ENCODE data around the gene ANO9.
"Not testable (repeated sequence)": the region's sequence is repeated elsewhere in the genome, so short reads cannot be mapped to it uniquely, and the experiment has no call there.

Gene ANO9

DNA sequence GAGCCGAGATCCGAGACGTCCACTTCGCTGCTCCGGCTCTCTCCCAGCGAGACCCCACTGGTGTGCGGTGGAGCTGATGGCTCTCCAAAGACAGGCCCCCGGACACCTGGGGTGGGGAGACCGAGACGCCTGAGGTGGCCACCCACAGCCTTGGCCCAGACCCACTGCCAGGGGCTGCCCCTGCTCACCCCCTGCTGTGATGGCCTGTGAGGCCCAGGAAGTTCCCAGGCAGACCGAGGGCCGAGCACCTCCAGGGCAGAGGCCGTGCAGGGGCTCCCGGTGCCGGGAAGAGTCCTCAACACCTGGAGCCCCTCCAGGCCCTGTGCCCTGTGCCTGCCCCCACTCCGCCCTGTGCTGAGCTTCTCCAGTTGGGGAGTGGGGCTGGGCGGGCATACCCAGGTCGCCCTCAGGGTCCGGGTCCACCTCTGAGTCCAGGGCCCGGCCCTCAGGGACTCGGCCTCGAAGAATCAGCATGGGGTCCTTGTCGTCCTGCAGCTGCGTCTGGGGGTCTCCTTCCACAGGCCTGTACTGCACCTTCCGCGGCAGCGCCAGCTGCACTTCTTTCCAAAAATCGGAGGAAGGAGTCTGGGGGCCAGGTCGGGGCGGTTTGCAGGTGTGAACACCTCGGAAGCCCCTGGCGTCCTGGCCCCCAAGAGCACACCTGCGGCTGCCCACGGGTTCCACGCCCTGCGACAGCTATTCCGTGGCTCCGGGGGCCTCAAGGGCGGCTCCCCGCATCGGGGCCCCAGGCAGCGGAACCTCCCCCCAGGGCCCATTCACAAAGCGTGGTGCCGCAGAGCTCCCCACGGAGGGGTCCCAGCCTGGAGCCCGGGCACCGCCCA, 35.6 kb downstream of the ANO9 start:
- Histone ChIP-seq H3K27ac (ENCODE audit: insufficient read depth in 1 of 2, low read depth in 1 of 2, low read length in 2 of 2, poor library complexity in 1 of 2, severe bottlenecking in 2 of 2) (no peak overlapping the region), H3K4me1 (ENCODE audit: control extremely low read depth in 1 of 4, control insufficient read depth in 4 of 4, insufficient read depth in 4 of 4, low read length in 3 of 4) (peaks cover 0 to 20% (median 14%) of the 10 kb centered on the region in 4 experiments), H3K27me3 (replicated peaks in 2 of 5; ENCODE audit: control insufficient read depth in 4 of 5, insufficient read depth in 5 of 5, low read length in 4 of 5) (peaks cover 0 to 11% (median 0%) of the 10 kb centered on the region in 5 experiments), H3K36me3 (ENCODE audit: control insufficient read depth in 4 of 4, insufficient read depth in 4 of 4, low read length in 3 of 4) (peaks cover 0 to 9% (median 4%) of the 10 kb centered on the region in 4 experiments), H3K4me3 (ENCODE audit: control insufficient read depth in 1 of 7, extremely low read depth in 1 of 7, insufficient read depth in 4 of 7, low read depth in 2 of 7, low read length in 6 of 7) (peak overlapping the region in 5 of 7 experiments; percentile 19 to 59 (median 46)), H3K9me3 (ENCODE audit: control extremely low read depth in 1 of 5, control insufficient read depth in 4 of 5, insufficient read depth in 2 of 5, low read depth in 1 of 5, low read length in 4 of 5) (no peaks in the 10 kb centered on the region)
- 85% methylated on average over 38 of the region's 47 CpGs for WGBS (ENCODE audit: insufficient coverage)
- no peak for DNase-seq
- ChIA-PET POLR2A (interaction anchor here (0.7 to 2.3 kb wide), 4 partner anchors 10 to 45 kb away, joined by 4 to 8 read pairs (median 6); partner anchors contain the start of gene PTDSS2), CTCF (interaction anchor here (0.7 to 4.5 kb wide), 8 partner anchors 7 to 110 kb away, joined by 3 to 46 read pairs (median 4); partner anchors contain the start of genes PTDSS2 and SIGIRR)

DNA sequence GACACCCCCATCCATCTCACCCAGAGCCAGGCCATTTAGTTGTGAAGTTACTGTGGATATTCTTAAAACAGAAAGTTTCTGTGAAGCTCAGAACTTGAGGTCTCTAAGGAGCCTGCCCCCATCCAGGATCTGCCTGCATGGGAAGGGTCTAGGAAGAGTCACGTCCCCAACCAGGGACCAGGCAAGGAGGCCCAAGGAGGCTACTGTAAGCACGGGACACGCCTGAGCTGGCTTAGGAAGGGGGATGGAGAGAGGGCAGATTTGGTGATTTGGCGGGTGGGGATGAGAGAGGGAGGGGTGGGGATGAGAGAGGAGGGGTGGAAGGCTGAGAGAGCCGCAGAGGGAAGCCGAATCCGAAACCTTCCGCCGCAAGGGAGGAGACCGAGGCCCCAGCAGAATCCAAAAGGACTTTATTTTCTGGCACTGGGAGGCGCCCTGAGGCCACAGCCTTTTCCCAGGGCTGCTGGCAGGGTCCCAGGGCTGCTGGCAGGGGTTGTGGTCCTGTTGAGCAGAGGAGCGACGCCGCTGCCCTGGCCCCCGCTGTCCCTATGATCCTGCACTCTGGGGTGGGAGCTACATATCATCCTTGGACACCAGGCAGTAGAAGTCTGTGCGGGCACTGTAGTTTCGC, 36.4 kb downstream of the ANO9 start:
- CTCF ChIA-PET = interaction anchor here (1.1 to 4.5 kb wide), 4 partner anchors 9 to 111 kb away, joined by 3 to 46 read pairs (median 10); partner anchors contain the start of genes PTDSS2 and SIGIRR
- no peak for DNase-seq
- Histone ChIP-seq H3K27ac (ENCODE audit: insufficient read depth in 1 of 2, low read depth in 1 of 2, low read length in 2 of 2, poor library complexity in 1 of 2, severe bottlenecking in 2 of 2) (no peak overlapping the region), H3K9me3 (ENCODE audit: control extremely low read depth in 1 of 5, control insufficient read depth in 4 of 5, insufficient read depth in 2 of 5, low read depth in 1 of 5, low read length in 4 of 5) (no peaks in the 10 kb centered on the region), H3K4me3 (ENCODE audit: control insufficient read depth in 1 of 7, extremely low read depth in 1 of 7, insufficient read depth in 4 of 7, low read depth in 2 of 7, low read length in 6 of 7) (no peak overlapping the region), H3K4me1 (ENCODE audit: control extremely low read depth in 1 of 4, control insufficient read depth in 4 of 4, insufficient read depth in 4 of 4, low read length in 3 of 4) (peaks cover 0 to 20% (median 14%) of the 10 kb centered on the region in 4 experiments), H3K27me3 (replicated peaks in 2 of 5; ENCODE audit: control insufficient read depth in 4 of 5, insufficient read depth in 5 of 5, low read length in 4 of 5) (peaks cover 0 to 11% (median 0%) of the 10 kb centered on the region in 5 experiments), H3K36me3 (ENCODE audit: control insufficient read depth in 4 of 4, insufficient read depth in 4 of 4, low read length in 3 of 4) (peaks cover 0 to 9% (median 4%) of the 10 kb centered on the region in 4 experiments)
- POLR2A ChIA-PET = interaction anchor here (2.3 kb wide), 1 partner anchor 11 kb away, joined by 8 read pairs; no protein-coding TSS in a partner anchor
- 94% methylated on average over 17 of the region's 17 CpGs for WGBS (ENCODE audit: insufficient coverage)

DNA sequence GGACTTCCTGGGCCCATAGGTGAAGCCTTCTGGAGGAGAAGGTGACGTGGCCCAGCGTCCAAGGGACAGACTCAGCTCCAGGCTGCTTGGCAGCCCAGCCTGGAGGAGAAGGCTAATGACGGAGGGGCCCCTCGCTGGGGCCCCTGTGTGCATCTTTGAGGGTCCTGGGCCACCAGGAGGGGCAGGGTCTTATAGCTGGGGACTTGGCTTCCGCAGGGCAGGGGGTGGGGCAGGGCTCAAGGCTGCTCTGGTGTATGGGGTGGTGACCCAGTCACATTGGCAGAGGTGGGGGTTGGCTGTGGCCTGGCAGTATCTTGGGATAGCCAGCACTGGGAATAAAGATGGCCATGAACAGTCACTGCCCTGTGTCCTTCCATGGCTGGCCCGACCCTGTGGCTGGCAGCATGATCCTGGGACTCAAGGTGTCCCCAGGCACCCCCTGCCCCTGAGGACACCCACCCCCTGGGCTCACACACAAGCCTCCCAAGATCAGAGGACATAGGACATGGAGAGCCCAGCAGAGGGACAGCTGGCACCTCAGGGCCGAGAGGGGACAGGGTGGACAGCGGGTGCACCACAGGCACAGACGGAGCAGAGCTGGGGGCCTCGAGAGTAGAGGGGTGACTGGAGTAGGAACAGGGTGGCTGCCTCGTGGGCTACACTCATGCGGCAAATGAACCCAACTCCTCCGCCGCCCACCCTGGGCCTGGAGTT, 37.1 kb downstream of the ANO9 start:
- peaks cover 0 to 17% (median 0%) of the 10 kb centered on the region in 5 experiments for H3K27me3 ChIP-seq (replicated peaks in 2 of 5; ENCODE audit: control insufficient read depth in 4 of 5, insufficient read depth in 5 of 5, low read length in 4 of 5)
- no peak overlapping the region for H3K27ac ChIP-seq (ENCODE audit: insufficient read depth in 1 of 2, low read depth in 1 of 2, low read length in 2 of 2, poor library complexity in 1 of 2, severe bottlenecking in 2 of 2)
- CTCF ChIA-PET = interaction anchor here (1.1 to 4.5 kb wide), 3 partner anchors 8 to 112 kb away, joined by 3 to 46 read pairs (median 15); partner anchors contain the start of gene PTDSS2
- no peak for DNase-seq
- H3K36me3 ChIP-seq (ENCODE audit: control insufficient read depth in 4 of 4, insufficient read depth in 4 of 4, low read length in 3 of 4) = peaks cover 0 to 9% (median 3%) of the 10 kb centered on the region in 4 experiments
- no peak overlapping the region for H3K4me3 ChIP-seq (ENCODE audit: control insufficient read depth in 1 of 7, extremely low read depth in 1 of 7, insufficient read depth in 4 of 7, low read depth in 2 of 7, low read length in 6 of 7)
- POLR2A ChIA-PET = no interaction called here
- WGBS (ENCODE audit: insufficient coverage) = 100% methylated on average over 9 of the region's 14 CpGs
- peaks cover 0 to 20% (median 14%) of the 10 kb centered on the region in 4 experiments for H3K4me1 ChIP-seq (ENCODE audit: control extremely low read depth in 1 of 4, control insufficient read depth in 4 of 4, insufficient read depth in 4 of 4, low read length in 3 of 4)
- H3K9me3 ChIP-seq (ENCODE audit: control extremely low read depth in 1 of 5, control insufficient read depth in 4 of 5, insufficient read depth in 2 of 5, low read depth in 1 of 5, low read length in 4 of 5) = peaks cover 0 to 5% (median 0%) of the 10 kb centered on the region in 5 experiments

DNA sequence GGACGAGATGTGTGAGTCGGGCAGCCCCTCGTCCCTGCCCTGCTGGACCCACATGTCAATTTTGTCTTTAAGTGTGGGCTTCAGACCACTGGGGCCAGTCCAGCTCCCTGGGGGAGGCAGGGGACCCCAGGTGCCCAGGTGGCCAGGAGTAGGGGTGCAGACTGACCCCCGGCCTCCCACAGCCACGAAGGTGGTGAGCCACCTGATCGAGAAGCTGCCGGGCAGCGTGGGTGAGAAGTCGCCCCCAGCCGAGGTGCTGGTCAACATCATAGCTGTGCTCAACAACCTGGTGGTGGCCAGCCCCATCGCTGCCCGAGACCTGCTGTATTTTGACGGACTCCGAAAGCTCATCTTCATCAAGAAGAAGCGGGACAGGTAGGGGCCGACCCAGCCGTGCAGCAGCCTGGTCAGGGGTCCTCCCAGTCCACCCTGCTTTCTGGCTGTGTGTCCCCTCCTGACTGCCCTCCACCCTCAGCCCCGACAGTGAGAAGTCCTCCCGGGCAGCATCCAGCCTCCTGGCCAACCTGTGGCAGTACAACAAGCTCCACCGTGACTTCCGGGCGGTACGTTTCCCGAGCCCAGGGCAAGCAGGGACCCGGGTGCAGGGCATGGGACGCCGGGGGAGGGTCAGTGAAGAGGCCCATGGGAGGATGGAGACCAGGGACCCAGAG, 37.9 kb downstream of the ANO9 start:
- POLR2A ChIA-PET = no interaction called here
- DNase-seq = no peak
- Histone ChIP-seq H3K9me3 (ENCODE audit: control extremely low read depth in 1 of 5, control insufficient read depth in 4 of 5, insufficient read depth in 2 of 5, low read depth in 1 of 5, low read length in 4 of 5) (peaks cover 0 to 7% (median 0%) of the 10 kb centered on the region in 5 experiments), H3K4me1 (ENCODE audit: control extremely low read depth in 1 of 4, control insufficient read depth in 4 of 4, insufficient read depth in 4 of 4, low read length in 3 of 4) (peaks cover 0 to 20% (median 14%) of the 10 kb centered on the region in 4 experiments), H3K27me3 (replicated peaks in 2 of 5; ENCODE audit: control insufficient read depth in 4 of 5, insufficient read depth in 5 of 5, low read length in 4 of 5) (peaks cover 0 to 20% (median 0%) of the 10 kb centered on the region in 5 experiments), H3K27ac (ENCODE audit: insufficient read depth in 1 of 2, low read depth in 1 of 2, low read length in 2 of 2, poor library complexity in 1 of 2, severe bottlenecking in 2 of 2) (no peak overlapping the region), H3K36me3 (ENCODE audit: control insufficient read depth in 4 of 4, insufficient read depth in 4 of 4, low read length in 3 of 4) (peaks cover 0 to 6% (median 0%) of the 10 kb centered on the region in 4 experiments), H3K4me3 (ENCODE audit: control insufficient read depth in 1 of 7, extremely low read depth in 1 of 7, insufficient read depth in 4 of 7, low read depth in 2 of 7, low read length in 6 of 7) (no peak overlapping the region)
- CTCF ChIA-PET = interaction anchor here (4.5 kb wide), 1 partner anchor 46 kb away, joined by 46 read pairs; the partner anchor contains the start of gene PTDSS2
- WGBS (ENCODE audit: insufficient coverage) = 95% methylated on average over 27 of the region's 27 CpGs

DNA sequence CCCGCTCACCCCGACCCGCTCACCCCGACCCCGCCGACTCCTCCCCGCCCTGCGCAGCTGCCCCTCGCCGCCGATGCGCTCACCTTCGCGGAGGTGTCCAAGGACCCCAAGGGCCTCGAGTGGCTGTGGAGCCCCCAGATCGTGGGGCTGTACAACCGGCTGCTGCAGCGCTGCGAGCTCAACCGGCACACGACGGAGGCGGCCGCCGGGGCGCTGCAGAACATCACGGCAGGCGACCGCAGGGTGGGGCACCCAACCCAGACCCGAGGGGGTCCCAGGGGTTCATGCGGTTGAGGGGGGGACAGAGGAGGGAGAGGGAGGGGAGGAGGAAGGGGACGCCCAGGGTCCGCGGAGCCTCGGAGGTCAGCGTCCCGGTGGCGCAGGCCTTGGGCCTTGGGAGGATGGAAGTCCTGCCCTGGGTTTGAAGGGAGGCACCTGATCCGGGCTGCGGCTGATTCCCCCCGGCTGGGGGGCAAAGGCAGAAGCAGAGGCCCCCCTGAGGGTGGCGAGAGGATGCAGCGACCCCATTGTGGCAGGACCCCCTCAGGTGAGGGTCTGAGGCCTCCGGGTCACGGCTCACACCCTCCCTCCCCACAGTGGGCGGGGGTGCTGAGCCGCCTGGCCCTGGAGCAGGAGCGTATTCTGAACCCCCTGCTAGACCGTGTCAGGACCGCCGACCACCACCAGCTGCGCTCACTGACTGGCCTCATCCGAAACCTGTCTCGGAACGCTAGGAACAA, 38.6 kb downstream of the ANO9 start:
- peaks cover 0 to 7% (median 0%) of the 10 kb centered on the region in 5 experiments for H3K9me3 ChIP-seq (ENCODE audit: control extremely low read depth in 1 of 5, control insufficient read depth in 4 of 5, insufficient read depth in 2 of 5, low read depth in 1 of 5, low read length in 4 of 5)
- peaks cover 0 to 20% (median 14%) of the 10 kb centered on the region in 4 experiments for H3K4me1 ChIP-seq (ENCODE audit: control extremely low read depth in 1 of 4, control insufficient read depth in 4 of 4, insufficient read depth in 4 of 4, low read length in 3 of 4)
- ChIA-PET CTCF (no interaction called here), POLR2A (no interaction called here)
- DNase-seq = no peak
- H3K27me3 ChIP-seq (replicated peaks in 2 of 5; ENCODE audit: control insufficient read depth in 4 of 5, insufficient read depth in 5 of 5, low read length in 4 of 5) = peaks cover 0 to 22% (median 0%) of the 10 kb centered on the region in 5 experiments
- WGBS (ENCODE audit: insufficient coverage) = 96% methylated on average over 44 of the region's 55 CpGs
- peaks cover 0 to under 1% (median 0%) of the 10 kb centered on the region in 4 experiments for H3K36me3 ChIP-seq (ENCODE audit: control insufficient read depth in 4 of 4, insufficient read depth in 4 of 4, low read length in 3 of 4)
- no peak overlapping the region for H3K27ac ChIP-seq (ENCODE audit: insufficient read depth in 1 of 2, low read depth in 1 of 2, low read length in 2 of 2, poor library complexity in 1 of 2, severe bottlenecking in 2 of 2)
- H3K4me3 ChIP-seq (ENCODE audit: control insufficient read depth in 1 of 7, extremely low read depth in 1 of 7, insufficient read depth in 4 of 7, low read depth in 2 of 7, low read length in 6 of 7) = no peak overlapping the region

DNA sequence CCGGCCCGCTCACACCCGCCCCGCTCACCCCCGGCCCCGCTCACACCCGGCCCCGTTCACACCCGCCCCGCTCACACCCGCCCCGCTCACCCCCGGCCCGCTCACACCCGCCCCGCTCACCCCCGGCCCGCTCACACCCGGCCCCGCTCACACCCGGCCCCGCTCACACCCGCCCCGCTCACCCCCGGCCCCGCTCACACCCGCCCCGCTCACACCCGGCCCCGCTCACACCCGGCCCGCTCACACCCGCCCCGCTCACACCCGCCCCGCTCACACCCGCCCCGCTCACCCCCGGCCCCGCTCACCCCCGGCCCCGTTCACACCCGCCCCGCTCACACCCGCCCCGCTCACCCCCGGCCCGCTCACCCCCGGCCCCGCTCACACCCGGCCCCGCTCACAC, 40.6 kb downstream of the ANO9 start:
- H3K36me3 ChIP-seq (ENCODE audit: control insufficient read depth in 4 of 4, insufficient read depth in 4 of 4, low read length in 3 of 4); DNase-seq; POLR2A ChIA-PET; H3K27ac ChIP-seq (ENCODE audit: insufficient read depth in 1 of 2, low read depth in 1 of 2, low read length in 2 of 2, poor library complexity in 1 of 2, severe bottlenecking in 2 of 2); CTCF ChIA-PET; H3K4me3 ChIP-seq (ENCODE audit: control insufficient read depth in 1 of 7, extremely low read depth in 1 of 7, insufficient read depth in 4 of 7, low read depth in 2 of 7, low read length in 6 of 7); H3K9me3 ChIP-seq (ENCODE audit: control extremely low read depth in 1 of 5, control insufficient read depth in 4 of 5, insufficient read depth in 2 of 5, low read depth in 1 of 5, low read length in 4 of 5): not testable (repeated sequence)
- peaks cover 0 to 22% (median 0%) of the 10 kb centered on the region in 5 experiments for H3K27me3 ChIP-seq (replicated peaks in 2 of 5; ENCODE audit: control insufficient read depth in 4 of 5, insufficient read depth in 5 of 5, low read length in 4 of 5)
- no CpG with 5 or more reads among the region's 52 CpGs for WGBS (ENCODE audit: insufficient coverage)
- peaks cover 0 to 20% (median 14%) of the 10 kb centered on the region in 4 experiments for H3K4me1 ChIP-seq (ENCODE audit: control extremely low read depth in 1 of 4, control insufficient read depth in 4 of 4, insufficient read depth in 4 of 4, low read length in 3 of 4)

Measured in common myeloid progenitor, CD34-positive (primary cell).